Activated effector memory CD4-positive, alpha-beta T cell treated with Interleukin-2 at 50 U/mL for 16 hours (primary cell): ENCODE results near the gene MRTFB.
A peak's percentile ranks its signal among the peaks of the same experiment; 100 is the strongest.

Source experiments
- DNase-seq: peaks from one replicate; pipeline ENCODE4 v3.0.0-alpha.2; 2020

MRTFB gene

DNA sequence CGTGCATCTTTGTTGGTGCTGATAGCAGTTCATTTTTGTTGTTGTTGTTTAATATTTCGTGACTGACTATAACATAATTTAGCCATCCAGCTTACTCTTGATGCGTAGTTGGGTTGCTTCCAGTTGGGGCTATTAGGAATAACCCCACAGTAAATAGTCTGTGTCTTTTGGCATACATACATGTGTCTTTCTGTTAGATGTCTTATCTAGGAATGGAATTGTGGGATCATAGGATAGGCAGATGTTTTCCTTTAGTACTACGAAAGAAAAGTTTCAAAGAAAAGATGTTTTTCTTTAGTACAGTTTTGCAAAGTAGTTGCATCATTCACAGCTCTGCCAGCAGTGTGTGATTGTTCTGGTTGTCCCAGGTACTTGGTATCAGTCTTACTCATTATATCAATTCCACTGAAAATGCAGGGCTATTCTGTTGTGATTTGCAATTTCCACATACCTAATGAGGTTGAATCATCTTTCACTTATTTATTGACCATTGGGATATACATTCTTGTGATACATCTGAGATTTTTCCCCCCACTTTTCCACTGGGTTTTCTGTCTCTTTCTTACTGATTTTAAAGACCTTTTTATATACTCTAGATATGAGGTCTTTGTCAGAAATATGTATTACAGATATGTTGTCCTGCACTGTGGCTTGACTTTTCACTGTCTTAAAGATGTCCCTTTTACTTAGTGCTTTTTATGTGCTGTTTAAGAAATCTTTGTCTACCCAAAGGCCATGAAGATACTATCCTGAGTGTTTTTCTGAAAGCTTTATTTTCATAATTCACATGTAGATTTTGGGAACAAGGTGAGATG is 173.3 kb downstream of the MRTFB start:
- no peak for DNase-seq

DNA sequence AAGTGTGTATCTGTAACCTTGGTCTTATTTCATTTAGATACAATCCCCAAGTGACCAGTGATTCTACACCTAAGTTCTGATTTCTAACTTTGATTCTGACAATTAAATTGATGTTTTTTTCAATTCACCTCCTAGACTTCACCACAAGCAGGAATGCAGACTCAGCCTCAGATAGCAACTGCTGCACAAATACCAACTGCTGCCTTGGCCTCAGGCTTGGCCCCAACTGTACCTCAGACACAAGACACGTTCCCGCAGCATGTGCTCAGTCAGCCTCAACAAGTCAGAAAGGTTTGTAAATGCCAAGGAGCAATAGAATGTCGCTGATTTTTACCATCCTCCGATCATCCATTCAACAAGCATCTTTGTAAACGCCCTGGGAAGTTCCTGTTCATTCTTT is 177.7 kb downstream of the MRTFB start:
- DNase-seq, result no peak

- DNase-seq, result peak; percentile 10
Measured at GRCh38 chr16:14249291-14250032, 178.3 kb downstream of the MRTFB start.

GRCh38 chr16:14251419-14251818 is 180.3 kb downstream of the MRTFB start:
- no peak for DNase-seq

DNA sequence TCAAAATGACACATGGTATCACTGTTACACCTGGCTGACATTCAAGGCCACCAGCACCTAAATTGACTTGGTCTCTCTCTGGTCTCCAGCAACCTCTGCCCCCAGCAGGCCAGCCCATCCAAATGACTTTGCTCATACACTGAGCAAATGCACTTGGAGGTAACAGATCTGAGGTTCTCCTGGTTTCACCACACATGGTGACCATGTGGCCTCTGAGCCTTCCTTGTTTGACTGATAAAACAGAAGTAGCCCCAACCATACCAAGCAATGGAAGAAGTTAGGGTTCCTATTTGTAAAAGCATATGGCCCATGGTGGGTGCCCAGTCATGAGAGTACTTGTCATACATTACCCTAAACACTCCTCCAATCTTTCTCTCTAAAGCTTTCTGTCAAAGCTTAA is 181.7 kb downstream of the MRTFB start:
- no peak for DNase-seq

GRCh38 chr16:14263011-14263410 is 191.9 kb downstream of the MRTFB start:
- DNase-seq, result no peak

DNA sequence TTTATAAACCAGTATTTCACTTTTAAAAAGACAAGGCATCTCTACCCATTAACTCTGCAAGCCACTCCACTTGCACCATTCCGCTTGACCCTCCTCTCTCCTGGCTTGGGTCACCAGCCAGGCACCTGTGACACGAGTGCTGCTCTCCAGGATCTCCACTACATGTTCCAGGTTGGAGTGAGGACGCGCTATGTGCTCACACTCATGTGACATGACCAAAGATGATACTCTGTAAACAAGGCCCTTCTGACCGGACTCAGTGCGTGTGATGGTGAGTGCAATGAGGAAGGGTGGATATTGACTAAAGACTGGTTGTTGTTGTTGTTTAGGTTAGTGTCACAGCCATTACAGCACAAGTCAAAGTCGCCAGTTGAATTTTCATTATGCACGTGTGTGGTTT is 192.7 kb downstream of the MRTFB start:
- no peak for DNase-seq

DNA sequence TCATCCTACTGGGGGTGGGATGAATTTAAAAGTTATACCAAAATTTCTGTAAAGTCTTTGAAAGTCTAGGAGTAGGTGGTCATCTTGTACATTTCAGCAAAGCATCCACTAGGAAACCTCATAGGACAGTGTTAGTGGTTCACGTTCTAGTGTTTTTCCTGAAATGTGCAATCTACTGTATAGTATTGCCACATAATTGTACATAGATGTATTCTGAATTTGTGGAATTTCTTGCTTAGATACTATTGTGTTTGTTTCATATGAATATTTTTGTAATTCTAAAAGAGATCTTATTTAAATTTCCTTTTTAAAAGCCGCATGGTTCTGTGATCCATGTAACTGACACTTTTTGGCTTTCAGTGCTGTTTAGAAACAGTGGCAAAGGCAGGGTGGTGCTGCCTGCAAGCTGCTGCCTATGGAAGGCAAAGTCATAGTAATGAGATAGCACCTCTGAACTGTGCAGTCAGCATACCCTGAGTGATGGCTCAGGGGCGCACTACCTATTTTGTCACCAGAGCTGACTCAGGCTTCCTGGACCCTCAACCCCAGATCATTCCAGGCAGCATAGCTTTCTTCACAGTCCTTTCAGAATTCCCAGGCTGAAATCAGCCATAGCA is 193.3 kb downstream of the MRTFB start:
- DNase-seq, result no peak

DNA sequence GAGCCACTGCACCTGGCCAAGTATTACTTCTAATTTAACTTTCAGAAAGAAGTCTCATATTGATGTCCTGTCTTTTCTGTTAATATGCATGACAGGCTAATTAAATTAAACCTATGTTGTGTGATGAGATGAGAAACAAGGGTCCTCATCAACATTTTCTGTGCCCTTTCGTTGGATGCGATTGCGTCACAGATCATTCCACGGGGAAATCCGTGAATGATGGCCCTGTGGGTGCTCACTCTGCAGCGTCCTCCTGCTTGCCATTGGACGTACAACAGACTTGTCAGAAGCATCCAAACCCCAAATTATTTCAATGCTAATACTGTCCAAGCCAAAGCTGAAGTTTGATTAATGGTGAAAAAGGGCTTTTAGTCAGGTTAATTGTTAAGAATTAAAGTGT is 197.0 kb downstream of the MRTFB start:
- DNase-seq, result no peak

- no peak for DNase-seq
Measured at GRCh38 chr16:14275934-14276333, 204.8 kb downstream of the MRTFB start.

DNA sequence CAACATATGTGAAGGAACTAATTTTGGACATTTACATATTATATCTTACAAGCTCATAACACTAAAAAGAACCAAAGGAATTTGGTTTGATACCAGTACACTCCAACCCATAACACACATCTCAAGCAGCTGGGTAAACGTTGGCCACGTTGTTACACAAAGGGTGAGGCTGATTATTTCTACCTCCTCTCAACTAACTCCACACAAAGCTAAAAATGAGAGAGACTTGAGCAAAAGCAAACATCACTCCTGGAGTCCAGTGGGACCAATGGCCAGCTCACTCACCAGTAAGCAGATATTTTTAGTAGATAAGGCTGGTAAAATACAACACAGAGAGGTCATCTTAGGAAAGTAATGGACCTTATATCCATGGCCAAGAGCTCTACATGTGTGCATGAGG is 207.6 kb downstream of the MRTFB start:
- DNase-seq, result no peak

- DNase-seq, result no peak
Measured at GRCh38 chr16:14280541-14280940, 209.4 kb downstream of the MRTFB start.

GRCh38 chr16:14283786-14284185 is 212.7 kb downstream of the MRTFB start:
- DNase-seq, result no peak

DNA sequence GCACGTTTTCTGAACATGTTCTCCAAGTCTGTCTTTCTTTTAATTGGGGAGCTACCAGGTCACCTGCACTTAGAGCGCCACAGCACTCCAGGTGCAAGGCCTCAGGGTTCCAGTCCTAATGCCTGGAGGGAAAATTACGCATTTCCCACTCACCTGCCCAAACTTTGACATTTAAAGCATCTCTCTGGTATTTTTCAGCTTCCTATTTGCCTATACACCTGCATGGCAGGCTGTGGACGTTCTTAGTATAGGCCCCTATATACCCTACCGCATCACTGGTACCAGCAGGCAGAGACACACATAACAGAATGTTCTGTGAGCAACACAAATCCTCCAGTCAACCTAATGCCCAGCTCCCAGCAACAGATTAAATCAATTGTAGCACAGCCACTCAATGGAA is 213.3 kb downstream of the MRTFB start:
- no peak for DNase-seq

GRCh38 chr16:14284930-14285512 is 213.9 kb downstream of the MRTFB start:
- no peak for DNase-seq

- DNase-seq, result peak; percentile 94
Measured at GRCh38 chr16:14285513-14286367, 214.6 kb downstream of the MRTFB start.

- DNase-seq, result peak; percentile 33
Measured at GRCh38 chr16:14286368-14287230, 215.5 kb downstream of the MRTFB start.

GRCh38 chr16:14289692-14290340 is 218.7 kb downstream of the MRTFB start:
- no peak for DNase-seq

DNA sequence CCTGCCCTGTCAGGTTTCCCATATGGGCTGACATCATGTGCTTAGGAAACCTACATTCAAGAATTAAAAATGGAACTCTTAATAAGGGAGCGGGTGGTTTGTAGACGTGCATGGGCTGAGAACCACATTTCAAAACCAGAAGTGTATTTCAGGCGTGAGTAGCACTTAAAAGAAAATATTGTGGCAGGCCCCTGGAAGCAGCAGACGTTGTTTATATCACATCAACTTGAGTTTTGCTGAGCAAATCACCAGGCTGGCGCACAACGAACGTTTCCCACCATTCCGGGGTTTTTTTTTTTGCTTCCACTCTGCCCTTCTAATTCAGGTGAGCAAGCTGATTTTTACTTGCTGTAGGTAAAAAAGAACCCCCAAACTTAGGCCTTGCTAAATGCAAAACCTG is 220.2 kb downstream of the MRTFB start:
- DNase-seq, result no peak

GRCh38 chr16:14292051-14292825 is 221.1 kb downstream of the MRTFB start:
- DNase-seq, result no peak
